Neural cell (in vitro differentiated cells): Measurements from ENCODE around the gene CENPL. TPM values are rescaled to one million over a fixed set of nuclear protein-coding genes. Genes with fewer than 3 reads are reported as not detected.
A peak's percentile ranks its signal among the peaks of the same experiment; 100 is the strongest.

ENCODE experiments used
- H2AFZ ChIP-seq: fragments of 200-600, 300-800 bp; sonication (generic), shearing (Covaris generic); 2 replicates; pipeline ENCODE4 v1.6.0; 2014; ENCODE audit warnings: low read depth, mild to moderate bottlenecking, antibody characterized with exemption, low read length, moderate library complexity
- H3F3A ChIP-seq: fragments of 200-600 bp; shearing (Covaris generic); 2 replicates; pipeline ENCODE4 v1.6.1; 2016; ENCODE audit warnings: mild to moderate bottlenecking, moderate library complexity, mixed read lengths, antibody characterized with exemption, low read length; ENCODE audit not compliant: insufficient read depth, poor library complexity, severe bottlenecking
- H3K27ac ChIP-seq: fragments of 200-600, 300-800 bp; sonication (generic), shearing (Covaris generic); 2 replicates; pipeline ENCODE4 v1.5.1; 2014; ENCODE audit warnings: mild to moderate bottlenecking, low read length, moderate library complexity
- H3K27me3 ChIP-seq: fragments of 300-800, 200-600 bp; sonication (generic), shearing (Covaris generic); 2 replicates; pipeline ENCODE4 v1.6.0; 2014; ENCODE audit warnings: mild to moderate bottlenecking, low read depth, low read length, moderate library complexity; ENCODE audit not compliant: insufficient read depth
- H3K36me3 ChIP-seq: fragments of 300-800, 200-600 bp; sonication (generic), shearing (Covaris generic); 2 replicates; pipeline ENCODE4 v1.5.1; 2014; ENCODE audit warnings: mild to moderate bottlenecking, antibody characterized with exemption, low read length, moderate library complexity; ENCODE audit not compliant: insufficient read depth
- H3K4me2 ChIP-seq: fragments of 300-800, 200-600 bp; sonication (generic), shearing (Covaris generic); 2 replicates; pipeline ENCODE4 v1.6.0; 2014; ENCODE audit warnings: mild to moderate bottlenecking, low read length
- H3K4me3 ChIP-seq: fragments of 300-800, 200-600 bp; sonication (generic), shearing (Covaris generic); 2 replicates; pipeline ENCODE4 v1.5.1; 2014; ENCODE audit warnings: mild to moderate bottlenecking, low read length, moderate library complexity
- H3K79me2 ChIP-seq: fragments of 200-600 bp; shearing (Covaris generic); replicated peaks from 2 replicates; pipeline ENCODE4 v1.6.0; 2014; ENCODE audit warnings: mild to moderate bottlenecking, low read length, moderate library complexity; ENCODE audit not compliant: insufficient read depth
- H3K9ac ChIP-seq: fragments of 300-800, 200-600 bp; sonication (generic), shearing (Covaris generic); 2 replicates; pipeline ENCODE4 v1.6.1; 2016; ENCODE audit warnings: mild to moderate bottlenecking, low read length, mixed read lengths
- H3K9me2 ChIP-seq: fragments of 200-600 bp; shearing (Covaris generic); 2 replicates; pipeline ENCODE4 v1.6.1; 2016; ENCODE audit warnings: mild to moderate bottlenecking, low read length, mixed read lengths; ENCODE audit not compliant: insufficient read depth
- H3K9me3 ChIP-seq: fragments of 200-600, 300-800 bp; sonication (generic), shearing (Covaris generic); 2 replicates; pipeline ENCODE4 v1.6.1; 2016; ENCODE audit warnings: mild to moderate bottlenecking, mixed run types, low read length, moderate library complexity, mixed read lengths
- H4K20me1 ChIP-seq: fragments of 200-600 bp; shearing (Covaris generic); 2 replicates; pipeline ENCODE4 v1.6.1; 2016; ENCODE audit warnings: mild to moderate bottlenecking, mixed run types; ENCODE audit not compliant: insufficient read depth
- EP300 ChIP-seq: fragments of 450-650 bp; conservative IDR thresholded peaks from 2 replicates; pipeline ENCODE4 v1.6.1; 2014; ENCODE audit warnings: antibody characterized with exemption, mild to moderate bottlenecking, moderate library complexity; ENCODE audit not compliant: poor library complexity, severe bottlenecking
- EZH2 ChIP-seq: fragments of 200-600, 300-800 bp; shearing (Covaris generic), sonication (generic); IDR thresholded peaks from 2 replicates; pipeline ENCODE4 v1.6.1; 2014; ENCODE audit warnings: antibody characterized with exemption, low read length, borderline replicate concordance, mild to moderate bottlenecking; ENCODE audit not compliant: insufficient read depth, poor library complexity, severe bottlenecking
- MXI1 ChIP-seq: fragments of 450-650 bp; conservative IDR thresholded peaks from 2 replicates; pipeline ENCODE4 v1.6.1; 2014; ENCODE audit warnings: antibody characterized with exemption, mild to moderate bottlenecking; ENCODE audit not compliant: poor library complexity, severe bottlenecking
- POLR2AphosphoS5 ChIP-seq: IDR thresholded peaks from 2 replicates; pipeline ENCODE4 v1.6.1; 2012
- RAD21 ChIP-seq: fragments of 450-650 bp; conservative IDR thresholded peaks from 2 replicates; pipeline ENCODE4 v1.6.1; 2014; ENCODE audit warnings: antibody characterized with exemption, mild to moderate bottlenecking, moderate library complexity
- SMC3 ChIP-seq: fragments of 450-650 bp; conservative IDR thresholded peaks from 2 replicates; pipeline ENCODE4 v1.6.1; 2014; ENCODE audit warnings: antibody characterized with exemption, mild to moderate bottlenecking, moderate library complexity; ENCODE audit not compliant: poor library complexity
- TAF1 ChIP-seq: IDR thresholded peaks from 2 replicates; pipeline ENCODE4 v1.6.1; 2012; ENCODE audit warnings: low read depth
- polyA plus RNA-seq: library from polyadenylated mRNA; depleted of rRNA; stranded (reverse); fragments of >200 nt; gene quantifications from 2 replicates; pipeline ENCODE4 v1.2.3, GENCODE V29; 2014
- TF ChIP-seq, protein P1 (sequence below): IDR thresholded peaks from 2 replicates; pipeline ENCODE4 v1.6.1; 2012; ENCODE audit warnings: borderline replicate concordance
- TF ChIP-seq, protein P2 (sequence below): fragments of 450-650 bp; IDR thresholded peaks from 2 replicates; pipeline ENCODE4 v1.5.1; 2014; ENCODE audit warnings: antibody characterized with exemption, mild to moderate bottlenecking, moderate library complexity; ENCODE audit not compliant: poor library complexity, severe bottlenecking

Gene CENPL
- polyA plus RNA-seq, 1 donor from 2014 or later: 6.4 TPM

DNA sequence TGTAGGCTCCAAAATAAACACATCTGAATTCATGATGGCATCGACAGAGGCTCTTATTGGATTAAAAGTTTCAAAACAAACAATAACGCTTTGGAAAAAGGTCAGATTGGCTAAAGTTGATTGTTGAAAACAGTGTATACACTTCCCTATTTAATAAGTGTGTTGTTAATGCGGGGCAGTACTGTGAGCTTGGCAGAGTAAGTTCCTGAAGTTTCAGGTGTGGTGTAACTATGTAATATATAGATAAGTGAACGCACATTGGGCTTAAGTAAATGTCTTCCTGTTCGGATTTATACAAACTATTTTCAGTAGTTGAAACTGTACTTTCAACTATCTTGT lies 44.3 kb upstream of the CENPL start:
- peak overlapping the region; percentile 91 for H3K27ac ChIP-seq
- peaks cover 7% of the 10 kb centered on the region for H3F3A ChIP-seq
- no peaks in the 10 kb centered on the region for H3K9me2 ChIP-seq
- peak overlapping the region; percentile 93 for H3K4me3 ChIP-seq
- no peaks in the 10 kb centered on the region for H3K27me3 ChIP-seq
- H3K4me2 ChIP-seq: peak overlapping the region; percentile 54
- H3K79me2 ChIP-seq: peaks cover 27% of the 10 kb centered on the region
- peak overlapping the region; percentile 95 for H3K9ac ChIP-seq
- no peaks in the 10 kb centered on the region for H3K9me3 ChIP-seq
- peak overlapping the region; percentile 81 for H2AFZ ChIP-seq
- peaks cover 6% of the 10 kb centered on the region for H3K36me3 ChIP-seq
- TF ChIP-seq, protein P1, sequence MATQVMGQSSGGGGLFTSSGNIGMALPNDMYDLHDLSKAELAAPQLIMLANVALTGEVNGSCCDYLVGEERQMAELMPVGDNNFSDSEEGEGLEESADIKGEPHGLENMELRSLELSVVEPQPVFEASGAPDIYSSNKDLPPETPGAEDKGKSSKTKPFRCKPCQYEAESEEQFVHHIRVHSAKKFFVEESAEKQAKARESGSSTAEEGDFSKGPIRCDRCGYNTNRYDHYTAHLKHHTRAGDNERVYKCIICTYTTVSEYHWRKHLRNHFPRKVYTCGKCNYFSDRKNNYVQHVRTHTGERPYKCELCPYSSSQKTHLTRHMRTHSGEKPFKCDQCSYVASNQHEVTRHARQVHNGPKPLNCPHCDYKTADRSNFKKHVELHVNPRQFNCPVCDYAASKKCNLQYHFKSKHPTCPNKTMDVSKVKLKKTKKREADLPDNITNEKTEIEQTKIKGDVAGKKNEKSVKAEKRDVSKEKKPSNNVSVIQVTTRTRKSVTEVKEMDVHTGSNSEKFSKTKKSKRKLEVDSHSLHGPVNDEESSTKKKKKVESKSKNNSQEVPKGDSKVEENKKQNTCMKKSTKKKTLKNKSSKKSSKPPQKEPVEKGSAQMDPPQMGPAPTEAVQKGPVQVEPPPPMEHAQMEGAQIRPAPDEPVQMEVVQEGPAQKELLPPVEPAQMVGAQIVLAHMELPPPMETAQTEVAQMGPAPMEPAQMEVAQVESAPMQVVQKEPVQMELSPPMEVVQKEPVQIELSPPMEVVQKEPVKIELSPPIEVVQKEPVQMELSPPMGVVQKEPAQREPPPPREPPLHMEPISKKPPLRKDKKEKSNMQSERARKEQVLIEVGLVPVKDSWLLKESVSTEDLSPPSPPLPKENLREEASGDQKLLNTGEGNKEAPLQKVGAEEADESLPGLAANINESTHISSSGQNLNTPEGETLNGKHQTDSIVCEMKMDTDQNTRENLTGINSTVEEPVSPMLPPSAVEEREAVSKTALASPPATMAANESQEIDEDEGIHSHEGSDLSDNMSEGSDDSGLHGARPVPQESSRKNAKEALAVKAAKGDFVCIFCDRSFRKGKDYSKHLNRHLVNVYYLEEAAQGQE: no peak
- no peak for TF ChIP-seq POLR2AphosphoS5
- TF ChIP-seq MXI1: no peak
- TF ChIP-seq SMC3: no peak
- TF ChIP-seq RAD21: no peak
- TF ChIP-seq EP300: no peak
- no peak for TF ChIP-seq EZH2
- TF ChIP-seq, protein P2, sequence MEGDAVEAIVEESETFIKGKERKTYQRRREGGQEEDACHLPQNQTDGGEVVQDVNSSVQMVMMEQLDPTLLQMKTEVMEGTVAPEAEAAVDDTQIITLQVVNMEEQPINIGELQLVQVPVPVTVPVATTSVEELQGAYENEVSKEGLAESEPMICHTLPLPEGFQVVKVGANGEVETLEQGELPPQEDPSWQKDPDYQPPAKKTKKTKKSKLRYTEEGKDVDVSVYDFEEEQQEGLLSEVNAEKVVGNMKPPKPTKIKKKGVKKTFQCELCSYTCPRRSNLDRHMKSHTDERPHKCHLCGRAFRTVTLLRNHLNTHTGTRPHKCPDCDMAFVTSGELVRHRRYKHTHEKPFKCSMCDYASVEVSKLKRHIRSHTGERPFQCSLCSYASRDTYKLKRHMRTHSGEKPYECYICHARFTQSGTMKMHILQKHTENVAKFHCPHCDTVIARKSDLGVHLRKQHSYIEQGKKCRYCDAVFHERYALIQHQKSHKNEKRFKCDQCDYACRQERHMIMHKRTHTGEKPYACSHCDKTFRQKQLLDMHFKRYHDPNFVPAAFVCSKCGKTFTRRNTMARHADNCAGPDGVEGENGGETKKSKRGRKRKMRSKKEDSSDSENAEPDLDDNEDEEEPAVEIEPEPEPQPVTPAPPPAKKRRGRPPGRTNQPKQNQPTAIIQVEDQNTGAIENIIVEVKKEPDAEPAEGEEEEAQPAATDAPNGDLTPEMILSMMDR: no peak
- TF ChIP-seq TAF1: no peak
- H4K20me1 ChIP-seq: no peaks in the 10 kb centered on the region

DNA sequence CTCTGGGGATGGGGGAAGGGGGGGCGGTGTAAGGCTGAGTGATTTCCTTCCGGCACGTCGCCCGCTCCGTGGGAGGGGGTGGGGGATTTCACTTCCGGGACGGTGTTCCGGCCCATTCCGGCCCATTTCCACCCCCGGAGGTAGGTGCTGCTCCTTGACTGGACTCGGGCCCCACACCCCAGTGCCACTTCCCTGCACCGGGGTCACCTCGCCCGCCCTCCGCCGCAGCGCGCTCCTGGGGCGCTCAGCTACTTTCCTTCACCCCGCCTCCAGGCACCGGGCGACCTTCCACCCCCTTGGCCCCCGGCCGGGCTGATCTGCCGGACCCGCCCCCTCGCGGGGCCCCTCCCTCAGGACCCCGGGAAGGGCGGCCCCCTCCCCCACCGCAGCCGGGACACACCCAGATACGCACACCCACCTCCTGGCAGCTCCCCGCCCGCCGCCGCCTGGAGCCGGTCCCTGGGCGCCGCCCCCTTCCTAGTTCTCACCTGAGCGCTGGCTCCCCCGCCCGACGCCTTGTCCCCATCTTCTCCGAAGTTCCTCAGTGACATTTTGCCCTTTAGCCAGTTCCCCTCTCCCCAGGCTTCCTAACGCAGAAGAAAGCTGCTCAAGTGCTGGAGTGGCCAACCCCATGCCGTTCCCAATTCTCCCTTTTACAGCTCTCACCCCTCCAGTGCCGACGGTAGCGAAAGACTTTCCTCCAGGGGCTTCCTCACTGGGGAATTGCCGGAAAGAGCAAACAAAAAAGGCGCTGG lies 43.8 kb upstream of the CENPL start, which contains the start of gene ZBTB37:
TSS of gene ZBTB37 (plus strand) at position 115 of the 755 bp plus-strand sequence. CDS start 1,846 bp downstream, outside the sequence.
- H3K79me2 ChIP-seq: peaks cover 27% of the 10 kb centered on the region
- no peaks in the 10 kb centered on the region for H3K9me3 ChIP-seq
- peaks cover 6% of the 10 kb centered on the region for H3K36me3 ChIP-seq
- no peaks in the 10 kb centered on the region for H4K20me1 ChIP-seq
- H3K27me3 ChIP-seq: no peaks in the 10 kb centered on the region
- peak within 1 kb of the TSS; percentile 93 for H3K4me3 ChIP-seq
- peaks cover 7% of the 10 kb centered on the region for H3F3A ChIP-seq
- peak within 1 kb of the TSS; percentile 54 for H3K4me2 ChIP-seq
- peak within 1 kb of the TSS; percentile 91 for H3K27ac ChIP-seq
- H2AFZ ChIP-seq: peak within 1 kb of the TSS; percentile 84
- H3K9ac ChIP-seq: peak within 1 kb of the TSS; percentile 95
- no peaks in the 10 kb centered on the region for H3K9me2 ChIP-seq
- TF ChIP-seq POLR2AphosphoS5: no peak
- TF ChIP-seq RAD21: peak; percentile 14
- no peak for TF ChIP-seq TAF1
- no peak for TF ChIP-seq MXI1
